HG03565 (cell line): Measurements from ENCODE around the gene DAZL.
A peak's percentile ranks its signal among the peaks of the same experiment; 100 is the strongest.

Experiments
- ATAC-seq: cut with Tn5 transposase; IDR thresholded peaks from one replicate; pipeline ENCODE4 v1.9.1; 2021; ENCODE audit warnings: mild to moderate bottlenecking, moderate library complexity; ENCODE audit not compliant: unreplicated experiment

Gene DAZL

DNA sequence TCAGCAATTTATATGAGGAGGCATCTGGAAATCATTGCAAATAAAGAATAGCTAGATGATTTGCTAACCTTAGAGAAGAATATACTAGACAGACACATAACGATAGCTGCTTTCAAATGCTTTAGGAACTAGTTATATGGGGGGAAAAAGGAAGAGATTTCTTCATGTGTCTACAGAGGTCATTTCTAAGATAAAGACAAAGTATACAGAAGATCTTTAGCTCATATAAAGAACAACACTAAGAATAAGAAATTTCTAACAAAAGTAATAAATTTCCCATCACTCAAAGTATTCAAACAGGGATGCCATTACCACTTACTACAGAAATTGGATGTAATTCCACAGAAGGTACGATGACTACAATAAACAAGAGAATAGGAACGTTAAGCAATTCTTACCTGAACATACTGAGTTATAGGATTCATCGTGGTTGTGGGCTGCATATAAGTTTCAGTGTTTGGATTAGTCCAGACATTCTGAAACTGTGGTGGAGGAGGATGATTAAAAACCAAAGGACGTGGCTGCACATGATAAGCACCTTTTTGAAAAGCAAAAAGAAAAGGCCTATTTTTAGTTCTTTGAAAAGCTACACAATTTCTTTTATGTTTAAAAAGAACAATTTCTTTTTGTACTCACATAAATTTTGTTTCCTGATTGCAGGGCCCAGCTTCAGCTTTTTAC lies 8.7 kb downstream of the DAZL start:
- ATAC-seq, result peak; percentile 74

GRCh38 chr3:16595778-16596177 lies 9.4 kb downstream of the DAZL start:
- no peak for ATAC-seq

DNA sequence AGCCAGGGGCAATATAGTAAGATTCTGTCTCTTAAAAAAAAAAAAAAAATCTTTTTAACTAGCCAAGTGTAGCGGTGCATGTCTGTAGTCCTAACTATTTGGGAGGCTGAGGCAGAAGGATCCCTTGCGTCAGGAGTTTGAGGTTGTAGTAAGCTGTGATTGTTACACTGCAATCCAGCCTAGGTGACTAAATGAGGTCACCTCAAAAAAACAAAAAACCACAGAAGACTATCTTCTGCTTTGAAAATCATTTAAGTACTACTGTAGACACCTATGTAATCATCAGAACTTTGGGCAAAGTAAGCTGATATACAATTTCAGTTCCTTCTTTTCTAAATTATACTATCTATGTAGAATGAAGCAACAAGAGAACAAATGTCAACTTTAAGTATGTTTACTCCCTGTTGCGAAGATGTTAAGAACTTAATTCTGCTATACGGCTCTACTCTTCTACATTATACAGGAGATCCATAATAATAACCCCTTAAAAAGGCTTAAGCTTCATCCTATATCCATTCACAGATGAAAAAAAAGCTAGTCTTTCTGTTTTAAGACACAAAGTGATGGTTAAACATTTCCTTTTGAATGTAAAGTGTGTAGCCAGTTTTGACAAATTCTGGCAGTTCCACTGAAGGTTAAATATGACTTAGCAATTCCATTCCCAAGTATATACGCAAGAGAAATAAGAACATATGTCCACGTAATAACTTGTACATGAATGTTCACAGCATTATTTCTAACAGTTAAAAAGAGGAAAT lies 15.2 kb downstream of the DAZL start:
- peak; percentile 96 for ATAC-seq

DNA sequence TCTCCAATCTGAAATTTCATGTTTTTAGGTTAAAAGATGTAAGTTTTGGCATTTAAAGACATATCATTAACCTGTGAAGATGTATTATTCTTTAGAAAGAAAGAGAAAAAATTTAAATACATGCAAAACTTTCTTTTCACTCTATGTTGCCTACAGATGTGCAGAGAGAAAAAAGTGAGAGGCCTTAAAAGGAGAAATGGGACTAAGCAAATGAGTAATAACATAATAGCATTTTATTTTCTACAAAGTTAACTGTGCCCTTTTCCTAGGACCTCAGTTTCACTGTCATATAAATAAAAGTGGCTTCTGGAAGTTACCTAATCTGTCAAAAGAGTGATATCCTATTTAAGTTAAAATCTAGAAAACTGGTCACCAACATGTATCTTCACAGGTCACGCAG lies 16.1 kb downstream of the DAZL start:
- no peak for ATAC-seq

DNA sequence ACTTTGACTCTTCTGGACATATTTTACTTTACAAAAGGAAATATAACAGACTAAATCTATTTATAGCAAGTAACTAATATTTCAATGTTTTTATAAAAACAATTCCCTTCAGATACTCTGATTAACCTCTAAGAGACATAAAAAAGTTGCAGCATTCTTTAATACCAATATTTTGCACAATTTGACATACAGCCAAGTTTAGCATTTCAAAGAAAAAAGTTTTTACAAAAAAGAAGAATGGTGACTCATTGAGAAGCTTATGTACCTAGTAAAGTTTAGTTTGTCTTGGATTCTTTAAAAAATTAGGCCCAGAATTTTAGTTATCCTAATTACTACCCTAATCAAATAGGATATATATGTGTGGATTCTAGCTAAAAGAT lies 17.6 kb downstream of the DAZL start:
- ATAC-seq, result no peak

DNA sequence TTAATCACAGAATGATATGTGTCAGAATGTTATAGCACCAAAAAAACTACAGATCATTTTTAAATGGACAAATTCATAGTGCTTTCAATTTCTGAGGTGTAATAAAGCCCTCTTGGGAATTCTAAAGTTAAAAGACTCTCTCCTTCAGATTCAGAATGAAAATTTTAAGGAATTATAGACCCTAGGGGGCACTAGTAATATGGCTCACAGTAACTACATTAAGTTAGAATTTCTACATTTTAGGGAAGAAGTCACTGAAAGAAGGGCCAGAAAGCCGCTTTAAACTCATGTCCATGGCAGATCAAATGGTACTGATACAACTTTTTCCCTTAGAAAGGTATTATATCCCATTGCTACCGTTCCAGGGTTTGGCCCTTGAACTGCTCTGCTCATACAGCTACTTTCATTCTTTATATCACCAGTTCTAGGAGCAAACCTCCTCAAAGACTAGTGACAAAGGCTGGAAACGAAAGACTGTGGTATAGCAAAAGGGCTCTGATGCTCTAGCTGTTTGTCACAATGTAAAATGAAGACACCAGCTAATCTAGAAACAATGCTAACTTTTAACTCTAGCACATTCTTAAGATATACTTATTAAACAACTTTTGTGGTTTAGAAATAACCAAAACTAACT lies 18.1 kb downstream of the DAZL start:
- ATAC-seq, result no peak

DNA sequence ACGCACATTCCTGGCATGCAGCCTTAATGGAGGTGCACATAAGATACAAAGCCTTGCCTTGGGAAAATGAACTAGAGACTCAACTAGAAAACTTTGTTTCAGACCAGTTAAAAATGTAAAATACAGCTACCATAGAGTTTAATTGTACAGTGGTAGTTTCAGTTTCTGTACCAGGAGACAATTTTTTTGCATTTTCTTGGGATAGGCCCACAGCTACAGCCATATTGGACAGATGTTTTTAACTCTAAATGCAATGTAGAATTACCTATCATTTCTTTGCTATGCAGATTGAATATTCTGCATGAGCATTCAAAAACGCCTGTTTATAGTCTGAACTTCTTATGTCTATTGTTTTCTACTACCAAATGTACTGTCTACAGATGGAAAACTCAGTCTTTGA lies 20.3 kb downstream of the DAZL start:
- ATAC-seq, result no peak

DNA sequence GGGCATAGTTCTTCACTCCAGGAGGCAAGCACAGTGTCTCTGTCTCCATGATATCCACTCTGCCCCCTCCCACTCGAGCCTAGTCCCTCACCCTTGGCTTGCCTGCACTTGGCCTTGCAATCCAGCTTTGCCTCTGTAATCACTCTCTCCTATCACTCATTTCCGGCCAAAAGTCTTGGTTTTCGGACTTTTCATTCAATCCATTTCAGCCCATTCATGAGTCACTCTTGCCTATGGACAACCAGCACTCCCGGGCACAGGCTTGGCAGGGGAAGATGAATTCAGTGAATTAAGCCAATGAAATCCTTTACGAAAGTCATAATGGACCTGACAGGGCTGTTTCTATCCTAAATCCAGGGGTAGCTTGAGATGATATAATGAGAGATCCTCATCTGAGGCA lies 21.7 kb downstream of the DAZL start:
- ATAC-seq, result no peak

- ATAC-seq, result no peak
Measured at GRCh38 chr3:16570113-16570512, 35.1 kb downstream of the DAZL start.

DNA sequence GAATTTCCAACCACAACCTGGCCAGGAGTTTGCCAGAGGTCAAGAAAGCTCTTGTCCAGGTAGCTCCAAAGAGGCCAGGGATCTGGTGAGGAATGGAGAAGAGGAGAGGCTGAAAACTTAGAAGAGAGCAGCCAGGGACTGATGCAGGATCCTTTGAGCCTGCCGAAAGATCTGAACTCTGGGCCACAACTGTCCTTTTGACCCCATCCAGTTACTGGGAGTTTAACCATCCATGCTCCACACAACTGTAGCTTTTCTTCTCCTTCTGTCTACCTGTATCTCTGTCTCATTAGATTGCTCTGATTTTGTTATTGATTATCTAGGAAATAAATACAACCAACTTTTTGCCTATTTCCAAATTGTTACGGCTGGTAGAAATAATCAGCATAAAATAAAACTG lies 36.7 kb downstream of the DAZL start:
- no peak for ATAC-seq

- no peak for ATAC-seq
Measured at GRCh38 chr3:16568115-16568514, 37.1 kb downstream of the DAZL start.

- ATAC-seq, result no peak
Measured at GRCh38 chr3:16559653-16560365, 45.4 kb downstream of the DAZL start.

- no peak for ATAC-seq
Measured at GRCh38 chr3:16554126-16554525, 51.1 kb downstream of the DAZL start.

DNA sequence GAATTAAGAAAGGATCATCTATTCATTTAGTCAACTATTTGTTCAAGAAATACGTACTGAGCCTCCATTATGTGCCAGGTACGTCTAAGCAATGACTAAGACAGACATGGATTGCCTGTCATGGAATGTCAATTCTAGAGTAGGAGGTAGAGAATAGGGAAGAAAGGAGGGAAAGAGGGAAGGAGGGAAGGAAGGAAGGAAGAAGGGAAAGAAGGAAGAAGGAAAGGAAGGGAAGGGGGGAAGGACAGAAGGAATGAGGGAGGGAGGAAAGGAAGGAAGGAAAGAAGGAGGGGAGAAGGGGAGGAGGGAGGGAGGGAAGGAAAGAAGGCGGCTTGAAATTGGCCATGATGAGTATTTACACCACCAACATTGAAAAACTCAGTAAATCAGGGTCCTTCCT lies 52.5 kb downstream of the DAZL start:
- ATAC-seq, result no peak

- ATAC-seq, result no peak
Measured at GRCh38 chr3:16551342-16551976, 53.8 kb downstream of the DAZL start.

GRCh38 chr3:16550676-16551341 lies 54.4 kb downstream of the DAZL start:
- peak; percentile 86 for ATAC-seq

- ATAC-seq, result no peak
Measured at GRCh38 chr3:16550305-16550675, 54.9 kb downstream of the DAZL start.

DNA sequence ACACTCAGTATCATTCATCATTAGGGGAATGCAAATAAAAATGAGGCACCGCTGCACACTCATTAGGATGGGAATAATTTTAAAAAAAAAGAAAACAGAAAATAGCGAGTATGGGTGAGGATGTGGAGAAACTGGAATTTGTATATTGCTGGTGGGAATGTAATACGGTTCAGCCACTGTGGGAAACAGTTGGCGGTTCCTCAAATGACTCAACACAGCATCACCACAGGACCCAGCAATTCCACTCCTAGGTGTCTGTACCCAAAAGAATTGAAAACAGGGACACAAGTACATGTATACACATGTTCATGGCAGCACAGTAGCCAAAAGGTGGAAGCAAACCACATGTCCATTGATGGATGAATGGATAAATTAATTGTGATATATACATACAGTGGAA lies 56.5 kb downstream of the DAZL start:
- no peak for ATAC-seq

DNA sequence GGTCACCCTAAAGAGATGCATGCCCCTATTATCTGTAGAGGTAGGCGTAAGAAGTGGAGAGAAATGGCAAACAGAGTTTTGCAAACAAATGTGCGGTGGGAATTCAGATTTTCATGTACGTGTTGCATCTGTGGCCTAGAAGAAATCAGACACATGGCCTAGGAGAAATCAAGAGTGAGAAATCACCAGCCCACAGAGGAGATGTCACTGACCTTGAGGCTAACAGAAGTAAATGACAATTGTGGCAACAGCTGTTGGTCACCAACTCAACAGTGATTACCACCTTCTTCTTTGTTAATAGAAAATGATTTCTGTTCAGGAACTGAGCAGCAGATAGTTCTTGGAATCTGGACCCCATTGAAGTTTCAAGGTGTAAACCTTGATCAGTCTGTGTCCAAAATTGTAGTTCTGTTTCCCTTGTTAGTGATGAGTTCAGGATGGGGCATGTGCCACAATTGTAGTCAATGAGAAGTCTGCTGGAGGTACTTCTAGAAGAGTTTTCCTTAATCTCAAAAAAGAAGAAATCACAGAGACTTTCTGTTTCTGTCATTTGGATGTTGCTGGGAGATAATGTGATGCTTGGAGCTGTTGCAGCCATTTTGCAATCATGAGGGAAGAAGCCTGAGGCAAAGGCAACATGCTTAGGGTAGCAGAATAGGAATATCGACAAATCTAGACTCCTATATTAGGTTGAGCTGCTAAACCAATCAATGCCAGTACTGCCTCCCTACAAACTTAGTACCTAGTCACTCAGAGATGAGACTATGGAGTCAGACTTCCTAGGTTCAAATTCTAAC lies 57.5 kb downstream of the DAZL start:
- ATAC-seq, result no peak
